Omental fat pad (tissue), 4 donors: ENCODE data around the gene REEP2. TPM values are rescaled to one million over a fixed set of nuclear protein-coding genes. Genes with fewer than 3 reads are reported as not detected.
A peak's percentile ranks its signal among the peaks of the same experiment; 100 is the strongest.

ENCODE experiments used
- ATAC-seq: fragments of 150-250 bp; one replicate; pipeline ENCODE4 v1.9.1; 2016; ENCODE audit warnings: mild to moderate bottlenecking, moderate library complexity; ENCODE audit not compliant: low FRiP score
- DNase-seq: peaks from one replicate; pipeline ENCODE4 v3.0.0-alpha.2; 2019; ENCODE audit warnings: low spot score
- total RNA-seq, 4 donors: library from RNA; depleted of rRNA; stranded (reverse); fragments of >200 nt; gene quantifications; one replicate each; pipeline ENCODE4 v1.1.0, GENCODE V29; 2016
- TF ChIP-seq, protein P1 (sequence below), 3 donors: fragments of 450-650 bp; IDR thresholded peaks; one replicate each; pipeline ENCODE4 v1.5.1; 2016 to 2017; ENCODE audit warnings: antibody characterized with exemption in 3 of 3, mild to moderate bottlenecking in 3 of 3, moderate library complexity in 2 of 3

Gene REEP2
- total RNA-seq, 4 donors from 2014 or later: 0.84 to 7.0 (median 2.0) TPM

GRCh38 chr5:138466900-138467710 is 28.2 kb downstream of the REEP2 start:
- DNase-seq (no peak), ATAC-seq (no peak)
- TF ChIP-seq, protein P1, sequence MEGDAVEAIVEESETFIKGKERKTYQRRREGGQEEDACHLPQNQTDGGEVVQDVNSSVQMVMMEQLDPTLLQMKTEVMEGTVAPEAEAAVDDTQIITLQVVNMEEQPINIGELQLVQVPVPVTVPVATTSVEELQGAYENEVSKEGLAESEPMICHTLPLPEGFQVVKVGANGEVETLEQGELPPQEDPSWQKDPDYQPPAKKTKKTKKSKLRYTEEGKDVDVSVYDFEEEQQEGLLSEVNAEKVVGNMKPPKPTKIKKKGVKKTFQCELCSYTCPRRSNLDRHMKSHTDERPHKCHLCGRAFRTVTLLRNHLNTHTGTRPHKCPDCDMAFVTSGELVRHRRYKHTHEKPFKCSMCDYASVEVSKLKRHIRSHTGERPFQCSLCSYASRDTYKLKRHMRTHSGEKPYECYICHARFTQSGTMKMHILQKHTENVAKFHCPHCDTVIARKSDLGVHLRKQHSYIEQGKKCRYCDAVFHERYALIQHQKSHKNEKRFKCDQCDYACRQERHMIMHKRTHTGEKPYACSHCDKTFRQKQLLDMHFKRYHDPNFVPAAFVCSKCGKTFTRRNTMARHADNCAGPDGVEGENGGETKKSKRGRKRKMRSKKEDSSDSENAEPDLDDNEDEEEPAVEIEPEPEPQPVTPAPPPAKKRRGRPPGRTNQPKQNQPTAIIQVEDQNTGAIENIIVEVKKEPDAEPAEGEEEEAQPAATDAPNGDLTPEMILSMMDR (IDR thresholded peaks at IDR 0.05): no peak

- DNase-seq (no peak), ATAC-seq (no peak)
- TF ChIP-seq, protein P1 (IDR thresholded peaks at IDR 0.05): no peak
Measured at GRCh38 chr5:138467711-138468132, 28.9 kb downstream of the REEP2 start.

GRCh38 chr5:138468133-138468965 is 29.5 kb downstream of the REEP2 start:
- TF ChIP-seq, protein P1 (IDR thresholded peaks at IDR 0.05): no peak
- ATAC-seq (no peak), DNase-seq (no peak)

DNA sequence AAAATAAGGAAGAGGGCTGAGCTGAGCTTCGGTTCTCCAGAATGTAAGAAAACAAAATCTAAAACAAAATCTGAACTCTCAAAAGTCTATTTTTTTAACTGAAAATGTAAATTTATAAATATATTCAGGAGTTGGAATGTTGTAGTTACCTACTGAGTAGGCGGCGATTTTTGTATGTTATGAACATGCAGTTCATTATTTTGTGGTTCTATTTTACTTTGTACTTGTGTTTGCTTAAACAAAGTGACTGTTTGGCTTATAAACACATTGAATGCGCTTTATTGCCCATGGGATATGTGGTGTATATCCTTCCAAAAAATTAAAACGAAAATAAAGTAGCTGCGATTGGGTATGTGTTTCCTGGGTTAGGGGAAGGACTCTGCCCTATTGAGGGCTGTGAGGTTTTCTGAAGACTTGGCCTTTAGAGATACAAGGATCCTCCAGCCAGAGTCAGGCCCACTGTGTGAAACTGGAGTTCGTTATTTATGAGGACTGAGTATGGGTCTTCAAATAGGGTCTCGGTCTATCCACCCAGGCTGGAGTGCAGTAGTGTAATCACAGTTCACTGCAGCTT is 30.2 kb downstream of the REEP2 start:
- peak; percentile 6 for ATAC-seq
- TF ChIP-seq, protein P1 (IDR thresholded peaks at IDR 0.05): no peak
- DNase-seq: no peak

DNA sequence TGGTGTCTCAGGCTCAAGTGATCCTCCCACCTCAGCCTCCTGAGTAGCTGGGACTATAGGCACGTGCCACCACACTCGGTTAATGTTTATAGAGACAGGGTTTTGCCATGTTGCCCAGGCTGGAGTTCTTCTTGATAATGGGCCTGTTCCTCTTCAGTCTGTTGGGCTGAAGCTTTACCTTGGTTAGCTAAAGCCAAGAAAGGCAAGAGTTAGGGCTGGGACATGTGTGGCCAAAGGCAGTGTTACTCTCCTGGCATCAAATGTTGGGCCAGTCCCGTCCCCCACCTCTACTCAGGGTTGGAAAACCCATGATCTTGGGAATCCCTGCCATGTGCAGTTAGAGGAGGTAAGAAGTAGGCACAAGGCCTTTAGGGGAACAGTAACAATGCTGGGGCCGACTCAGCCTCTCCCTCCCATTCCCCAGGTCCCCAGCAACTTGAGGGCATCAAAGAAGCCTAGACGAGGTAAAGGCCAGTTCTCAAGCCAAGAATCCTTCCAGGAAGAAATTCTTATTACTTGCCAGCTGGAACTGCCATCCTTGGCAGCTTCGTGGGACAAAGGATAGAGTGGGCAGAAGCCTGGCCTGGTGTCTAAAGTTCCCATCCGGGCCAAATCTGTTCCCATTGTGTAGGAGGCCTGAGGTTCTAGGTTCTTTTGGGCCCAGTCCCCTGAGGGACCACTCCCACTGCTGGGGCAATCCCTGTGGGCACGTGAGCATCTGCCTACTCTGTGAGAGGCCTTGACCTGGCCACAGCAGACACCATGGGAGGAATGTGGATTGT is 30.9 kb downstream of the REEP2 start:
- TF ChIP-seq, protein P1 (IDR thresholded peaks at IDR 0.05): no peak
- DNase-seq (no peak), ATAC-seq (peak; percentile 38)

DNA sequence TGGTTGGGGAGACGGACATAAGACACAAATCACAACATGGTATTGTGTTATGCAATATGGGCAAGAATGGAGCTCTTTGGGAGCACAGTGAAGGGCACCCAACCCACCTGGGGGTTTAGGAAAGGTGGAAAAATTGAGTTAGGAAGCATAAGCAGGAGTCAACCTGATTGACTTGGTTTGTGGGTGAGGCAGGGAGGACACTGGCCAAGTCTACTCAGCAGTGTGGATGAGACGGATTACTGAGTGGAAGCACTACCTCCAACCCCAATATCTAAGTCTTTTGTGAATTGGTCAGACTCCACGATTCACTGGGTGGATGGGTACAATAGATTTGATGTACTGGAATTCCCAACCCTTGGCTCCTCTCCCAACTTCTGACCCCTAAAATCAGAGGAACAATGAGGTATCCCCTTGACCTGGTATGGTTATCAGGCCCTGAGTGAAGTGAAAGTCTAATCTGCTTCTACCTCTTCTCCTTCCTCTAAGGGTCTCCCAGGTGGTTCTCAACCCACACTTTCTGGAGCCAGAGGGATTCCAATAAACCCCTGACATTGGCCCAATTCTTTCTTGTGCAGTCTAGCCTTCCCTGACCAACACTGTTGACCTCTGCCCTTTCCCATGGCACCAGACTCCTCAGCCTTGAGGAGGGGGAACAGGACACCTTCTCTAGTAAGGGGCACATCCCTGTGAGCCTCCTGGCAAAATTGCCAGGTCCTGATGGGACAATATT is 31.6 kb downstream of the REEP2 start:
- TF ChIP-seq, protein P1 (IDR thresholded peaks at IDR 0.05): no peak
- ATAC-seq (peak; percentile 0), DNase-seq (no peak)
